Psoas muscle (tissue), 8 donors: Measurements from ENCODE around the gene GGACT. TPM values are rescaled to one million over a fixed set of nuclear protein-coding genes. Genes with fewer than 3 reads are reported as not detected.

Experiments used
- ATAC-seq, 4 donors: fragments of 200-7000 bp; cut with Tn5 transposase; one replicate each; pipeline ENCODE4 v1.9.1; 2020; ENCODE audit warnings: moderate library complexity in 3 of 4, mild to moderate bottlenecking in 2 of 4
- DNase-seq, 2 donors: peaks; one replicate each; pipeline ENCODE4 v3.0.0-alpha.2; 2020
- H3K27ac ChIP-seq: fragments of 200-600 bp; one replicate; pipeline ENCODE4 v1.8.0; 2022
- H3K27me3 ChIP-seq, 3 donors: fragments of 200-600 bp in 1 of 3; one replicate each; pipeline versions ENCODE4 v1.6.1 to v1.8.0; 2013 to 2022; ENCODE audit warnings: low read length in 2 of 3, mild to moderate bottlenecking in 2 of 3, moderate library complexity in 1 of 3; ENCODE audit not compliant: insufficient read depth in 3 of 3
- H3K36me3 ChIP-seq, 2 donors: fragments of 200-600 bp in 1 of 2; one replicate each; pipeline versions ENCODE4 v1.6.1 to v1.8.0; 2013 to 2022; ENCODE audit warnings: low read depth in 1 of 2, mild to moderate bottlenecking in 1 of 2, moderate library complexity in 1 of 2; ENCODE audit not compliant: insufficient read depth in 1 of 2
- H3K4me1 ChIP-seq: fragments of 200-600 bp; one replicate; pipeline ENCODE4 v1.8.0; 2022
- H3K4me3 ChIP-seq: fragments of 200-600 bp; one replicate; pipeline ENCODE4 v1.8.0; 2022; ENCODE audit warnings: mild to moderate bottlenecking
- H3K9me3 ChIP-seq: fragments of 200-600 bp; one replicate; pipeline ENCODE4 v1.8.0; 2022
- WGBS, 3 donors: extraction: QIAGEN DNeasy Blood & Tissue Kit; methylation state at CpG; one replicate each; pipeline versions ENCODE4 v1.1.6 to v1.1.7; 2013; 5-methylcytosine and 5-hydroxymethylcytosine counted together
- intact Hi-C, 2 donors: fragments of 100-400 bp; cut with DNase I; formaldehyde crosslinking; loops; one replicate each; pipeline versions ENCODE4 v1.11.0 to v1.14.2; 2022
- polyA plus RNA-seq, 3 donors: library from polyadenylated mRNA; stranded (reverse); fragments of 200-250 nt; gene quantifications; one replicate each; pipeline ENCODE4 v1.2.3, GENCODE V29; 2013
- total RNA-seq, 4 donors: library from RNA; stranded (reverse); fragmentation: NEBNext Ultra II Directional in 2 of 4; extraction: Animal tissue kit (Norgen Biotek cat#: 25700) in 2 of 4; gene quantifications; one replicate each; pipeline versions ENCODE4 v1.2.1 to v1.2.4, GENCODE V29; 2021 to 2023
- TF ChIP-seq, protein P1 (sequence below): fragments of 200-600 bp; IDR thresholded peaks from one replicate; pipeline ENCODE4 v1.8.0; 2022; ENCODE audit warnings: antibody characterized with exemption
- donor health status: healthy with polysubstance abuse.
- donor health status: DM: no; HTN: no; CAD: no; lungs with moderate emphysema.
- donor health status: Bipolar disorder and iron deficiency.
- donor health status: healthy.
- donor health status: DM: yes; HTN: yes; CAD: no.
- donor health status: DM: no; HTN: no; CAD: no.
- donor health status: DM: no; HTN: no; CAD: no.
- donor health status: DM: yes; HTN: yes; CAD: no.

Gene GGACT
- total and polyA plus RNA-seq, 7 donors = 0.44 to 4.4 (median 1.6) TPM

DNA sequence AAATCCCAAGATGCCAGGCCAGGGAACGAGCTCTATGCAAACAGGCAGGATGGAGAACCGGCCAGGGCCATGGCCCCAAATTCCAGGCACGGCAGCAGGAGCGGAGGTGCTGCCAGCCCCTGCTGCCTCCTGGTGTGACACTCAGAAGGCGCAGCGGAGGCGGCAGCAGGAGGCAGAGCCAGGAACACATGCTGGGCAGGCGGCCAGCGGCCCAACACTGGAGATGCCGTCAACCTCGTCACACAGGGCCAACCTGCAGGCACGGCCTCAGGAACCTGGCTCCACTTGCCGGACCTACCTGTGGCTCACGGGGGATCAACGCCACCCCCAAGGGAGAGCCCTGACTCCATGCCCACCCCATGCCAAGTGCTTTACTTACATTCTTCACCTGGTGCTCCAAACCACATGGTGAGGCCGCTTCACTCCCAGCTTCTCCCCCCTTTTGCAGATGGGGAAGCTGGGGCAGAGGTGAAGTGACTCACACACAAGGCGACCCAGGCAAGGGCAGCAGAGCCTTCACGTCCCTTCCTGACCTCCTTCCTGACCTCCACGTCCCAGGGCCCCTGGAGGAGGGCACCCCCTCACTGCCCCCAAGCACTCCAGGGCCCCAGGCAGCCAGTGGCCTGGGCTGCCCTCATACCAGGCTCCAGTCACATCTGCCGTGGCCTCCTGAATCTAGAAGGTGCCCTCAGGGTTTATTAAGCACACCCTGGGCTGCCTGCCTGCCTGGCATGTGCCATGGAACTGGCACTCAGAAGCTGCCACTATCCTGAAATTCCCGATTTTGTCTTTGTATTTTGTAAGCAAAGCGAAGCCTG is 43.5 kb downstream of the GGACT start:
- peak; percentile 61 to 80 for DNase-seq
- TF ChIP-seq, protein P1, sequence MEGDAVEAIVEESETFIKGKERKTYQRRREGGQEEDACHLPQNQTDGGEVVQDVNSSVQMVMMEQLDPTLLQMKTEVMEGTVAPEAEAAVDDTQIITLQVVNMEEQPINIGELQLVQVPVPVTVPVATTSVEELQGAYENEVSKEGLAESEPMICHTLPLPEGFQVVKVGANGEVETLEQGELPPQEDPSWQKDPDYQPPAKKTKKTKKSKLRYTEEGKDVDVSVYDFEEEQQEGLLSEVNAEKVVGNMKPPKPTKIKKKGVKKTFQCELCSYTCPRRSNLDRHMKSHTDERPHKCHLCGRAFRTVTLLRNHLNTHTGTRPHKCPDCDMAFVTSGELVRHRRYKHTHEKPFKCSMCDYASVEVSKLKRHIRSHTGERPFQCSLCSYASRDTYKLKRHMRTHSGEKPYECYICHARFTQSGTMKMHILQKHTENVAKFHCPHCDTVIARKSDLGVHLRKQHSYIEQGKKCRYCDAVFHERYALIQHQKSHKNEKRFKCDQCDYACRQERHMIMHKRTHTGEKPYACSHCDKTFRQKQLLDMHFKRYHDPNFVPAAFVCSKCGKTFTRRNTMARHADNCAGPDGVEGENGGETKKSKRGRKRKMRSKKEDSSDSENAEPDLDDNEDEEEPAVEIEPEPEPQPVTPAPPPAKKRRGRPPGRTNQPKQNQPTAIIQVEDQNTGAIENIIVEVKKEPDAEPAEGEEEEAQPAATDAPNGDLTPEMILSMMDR = no peak
- no peaks in the 10 kb centered on the region for H3K27me3 ChIP-seq
- H3K4me3 ChIP-seq = no peak overlapping the region
- 42 to 52% (median 47%) methylated on average over 17 to 22 of the region's 22 CpGs for whole genome bisulfite sequencing, 3 donors
- intact Hi-C loops = no loop called here
- no peak overlapping the region for H3K27ac ChIP-seq
- ATAC-seq = peak; percentile 85 to 93 (median 90)
- no peaks in the 10 kb centered on the region for H3K36me3 ChIP-seq
- peaks cover 10% of the 10 kb centered on the region for H3K4me1 ChIP-seq
- no peaks in the 10 kb centered on the region for H3K9me3 ChIP-seq

- Histone ChIP-seq H3K27ac (no peak overlapping the region), H3K4me3 (peak overlapping the region; percentile 13), H3K27me3 (no peaks in the 10 kb centered on the region), H3K9me3 (no peaks in the 10 kb centered on the region), H3K36me3 (no peaks in the 10 kb centered on the region), H3K4me1 (peaks cover 6% of the 10 kb centered on the region)
- DNase-seq (no peak), ATAC-seq (no peak)
- intact Hi-C loops = no loop called here
- TF ChIP-seq, protein P1 = no peak
- 63 to 68% (median 67%) methylated on average over 26 of the region's 26 CpGs for WGBS, 3 donors
Measured at GRCh38 chr13:100543872-100544602, 44.6 kb downstream of the GGACT start.

GRCh38 chr13:100542826-100543156 is 45.8 kb downstream of the GGACT start:
- no peak for DNase-seq
- ATAC-seq = peak in 1 of 4 donors; percentile 17
- Histone ChIP-seq H3K36me3 (no peaks in the 10 kb centered on the region), H3K27me3 (no peaks in the 10 kb centered on the region), H3K27ac (no peak overlapping the region), H3K4me1 (peaks cover 6% of the 10 kb centered on the region), H3K9me3 (no peaks in the 10 kb centered on the region), H3K4me3 (no peak overlapping the region)
- TF ChIP-seq, protein P1 = peak; percentile 28
- intact Hi-C loops = no loop called here
- WGBS, 3 donors = 57 to 82% (median 71%) methylated on average over 8 of the region's 8 CpGs

DNA sequence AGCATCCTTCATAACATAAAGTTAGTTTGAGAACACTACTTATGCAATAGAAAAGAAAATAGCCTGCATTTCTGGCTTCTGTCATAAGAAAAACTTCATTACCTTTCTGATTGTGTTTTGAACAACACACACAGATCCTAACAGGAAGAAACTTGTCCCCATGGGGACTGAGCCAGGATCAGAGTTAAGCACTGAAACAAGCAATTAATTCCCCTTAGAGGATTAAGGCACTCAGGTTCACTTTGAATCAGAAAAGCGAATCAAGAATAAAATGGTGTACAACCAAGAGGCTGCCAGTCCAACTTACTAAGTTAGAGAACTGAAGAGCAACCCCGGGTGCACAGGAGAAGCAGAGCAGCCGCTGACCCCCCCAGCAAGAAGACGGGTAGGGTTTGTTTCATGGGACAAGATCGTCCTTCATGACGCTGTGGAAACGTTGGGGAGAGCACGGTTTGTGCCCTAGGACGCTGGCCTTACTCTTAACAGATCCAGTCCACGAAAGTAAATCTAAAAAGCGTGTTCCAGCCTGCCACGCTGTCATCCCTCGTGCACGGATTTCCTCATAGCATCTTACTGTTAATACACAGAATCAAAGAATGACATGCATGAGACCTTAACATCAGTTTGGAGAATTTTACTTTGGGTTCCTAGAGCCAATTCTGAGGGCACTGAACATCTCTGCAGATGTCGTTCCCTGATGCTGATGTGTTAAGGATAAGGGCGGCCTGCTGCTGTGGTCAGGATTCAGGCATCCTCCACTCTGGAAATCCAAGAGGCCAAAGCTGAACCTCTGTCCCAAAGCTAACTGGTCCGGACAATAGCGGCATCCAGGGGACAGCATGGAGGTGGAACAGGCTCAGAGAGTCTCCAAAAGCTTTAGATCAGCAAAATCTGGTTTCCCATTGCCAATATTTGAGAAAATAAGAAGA is 46.4 kb downstream of the GGACT start:
- Histone ChIP-seq H3K27ac (no peak overlapping the region), H3K4me1 (peaks cover 6% of the 10 kb centered on the region), H3K9me3 (no peaks in the 10 kb centered on the region), H3K36me3 (no peaks in the 10 kb centered on the region), H3K27me3 (no peaks in the 10 kb centered on the region), H3K4me3 (no peak overlapping the region)
- no peak for DNase-seq
- intact Hi-C loops = no loop called here
- ATAC-seq = no peak
- TF ChIP-seq, protein P1 = no peak
- WGBS, 3 donors = 90 to 92% (median 90%) methylated on average over 18 of the region's 18 CpGs
